IPS-18c (cell line): ENCODE data around the gene DMBX1.

Experiments used
- H3K4me3 ChIP-seq: 2 replicates; pipeline ENCODE4 v1.7.0; 2013; ENCODE audit warnings: low read depth, mild to moderate bottlenecking, low read length, moderate library complexity; ENCODE audit not compliant: insufficient read depth
- H3K9me3 ChIP-seq: one replicate; pipeline ENCODE4 v1.6.1; 2013; ENCODE audit warnings: mild to moderate bottlenecking, low read length, moderate library complexity; ENCODE audit not compliant: control insufficient read depth, insufficient read depth

The DMBX1 gene

DNA sequence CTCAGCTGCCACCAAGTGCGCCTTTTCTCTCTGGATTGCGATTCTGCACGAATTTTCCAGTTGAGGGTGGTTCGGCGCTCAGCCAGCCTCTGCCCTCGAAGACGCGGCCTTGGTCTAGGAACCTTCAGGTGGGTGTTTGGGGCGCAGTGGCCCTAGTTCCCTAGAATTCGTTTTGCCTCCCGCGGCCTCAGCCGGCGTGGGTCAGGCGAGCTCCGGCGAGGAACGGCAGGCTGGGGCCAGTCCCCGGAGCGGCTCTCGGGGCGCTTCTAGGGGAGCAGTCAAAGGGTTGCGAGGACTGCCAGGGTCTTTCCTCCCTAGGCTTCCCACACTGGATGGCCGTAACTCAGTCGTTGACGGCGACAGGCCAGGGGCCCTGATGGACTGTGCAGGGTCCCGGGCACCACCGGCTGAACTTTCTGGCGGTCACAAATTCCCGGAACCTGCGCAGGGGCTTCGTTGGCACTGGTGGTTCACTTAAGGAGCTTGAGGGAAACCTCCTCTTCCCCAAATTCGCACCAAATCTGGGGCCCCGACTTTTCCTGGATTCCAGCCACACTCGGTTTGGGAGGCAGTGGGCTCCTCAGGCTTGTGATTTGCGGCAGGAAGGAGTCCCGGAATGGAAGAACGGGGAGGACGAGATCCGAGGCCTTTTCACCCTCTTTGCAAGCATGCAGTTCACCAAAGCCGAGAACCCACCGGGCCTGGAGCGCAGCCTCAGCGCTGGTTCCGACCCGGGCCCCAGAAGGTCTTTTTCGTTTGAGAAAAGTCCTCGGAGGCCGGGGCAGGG, 1.2 kb downstream of the DMBX1 start:
- Histone ChIP-seq H3K4me3 (peak overlapping the region; percentile 68), H3K9me3 (peaks cover 3% of the 10 kb centered on the region)

DNA sequence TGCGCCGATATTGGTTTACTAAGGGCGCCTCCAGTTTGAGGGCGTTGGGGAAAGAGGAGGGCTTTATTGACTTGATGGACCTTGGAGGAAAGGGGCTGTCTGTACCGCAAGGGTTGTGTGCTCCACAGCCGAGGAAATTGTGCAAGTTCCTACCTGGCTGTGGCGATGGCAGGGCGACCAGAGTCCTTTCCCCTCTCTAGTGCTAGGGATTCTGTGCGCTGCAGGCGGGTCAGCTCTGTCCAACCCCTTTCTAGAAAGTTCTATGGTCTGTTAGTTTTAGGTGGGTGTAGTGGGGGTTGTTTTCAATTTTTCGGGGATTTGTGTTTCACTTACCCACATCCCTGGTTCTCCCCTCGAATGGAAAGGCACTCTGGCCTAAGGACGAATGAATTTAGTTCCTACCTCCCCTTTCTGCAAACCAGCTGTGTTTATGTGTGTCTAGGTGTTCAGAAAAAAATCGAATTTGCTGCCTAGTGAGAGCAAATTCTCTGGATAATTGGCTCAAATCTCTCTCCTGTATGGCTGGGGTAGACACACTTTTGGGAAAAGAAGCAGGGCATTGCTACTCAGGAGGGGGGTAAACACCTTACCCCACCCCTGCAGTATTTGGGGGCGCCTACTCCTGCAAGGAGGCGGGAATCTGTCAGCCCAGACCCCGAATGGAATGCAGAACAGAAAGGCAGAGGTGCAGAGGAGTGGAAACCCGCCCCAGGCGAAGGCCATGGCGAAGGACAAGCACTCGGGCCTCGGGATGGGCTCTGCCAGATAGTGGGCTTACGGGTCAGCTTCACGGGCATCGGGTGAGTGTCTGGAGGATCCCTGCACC, 2.0 kb downstream of the DMBX1 start:
- H3K4me3 ChIP-seq, result peak overlapping the region; percentile 20

DNA sequence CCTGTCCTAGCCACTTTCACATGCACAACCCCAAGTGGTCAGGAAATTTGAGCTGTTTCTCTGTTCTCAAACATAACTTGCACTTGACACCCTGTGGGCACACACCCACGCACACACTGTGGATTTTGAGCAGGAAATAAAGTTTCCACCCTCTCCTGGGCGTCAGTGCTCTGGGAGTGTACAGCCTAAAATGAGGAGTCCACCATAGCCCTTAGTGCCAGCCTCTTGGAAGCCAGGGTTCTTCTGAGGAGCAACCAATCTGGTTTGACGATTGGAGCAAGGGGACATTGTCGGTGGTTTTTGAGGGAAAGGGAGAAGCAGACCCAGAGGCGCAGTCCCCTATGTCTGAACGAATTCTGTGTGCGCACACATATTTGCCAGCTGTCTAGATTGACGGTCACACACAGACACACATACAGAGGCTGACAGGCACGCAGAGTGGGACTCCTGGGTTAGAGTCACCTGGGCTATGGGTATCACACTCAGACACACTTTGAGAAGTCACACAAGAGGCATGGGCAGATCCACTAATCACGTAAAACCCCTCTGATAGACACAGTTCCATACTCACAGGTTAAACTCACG, 2.7 kb downstream of the DMBX1 start:
- Histone ChIP-seq H3K9me3 (peaks cover 3% of the 10 kb centered on the region), H3K4me3 (peak overlapping the region; percentile 21)

More for the DNA sequence above, 2.0 kb downstream of the DMBX1 start:
- H3K9me3 ChIP-seq, result peaks cover 3% of the 10 kb centered on the region

DNA sequence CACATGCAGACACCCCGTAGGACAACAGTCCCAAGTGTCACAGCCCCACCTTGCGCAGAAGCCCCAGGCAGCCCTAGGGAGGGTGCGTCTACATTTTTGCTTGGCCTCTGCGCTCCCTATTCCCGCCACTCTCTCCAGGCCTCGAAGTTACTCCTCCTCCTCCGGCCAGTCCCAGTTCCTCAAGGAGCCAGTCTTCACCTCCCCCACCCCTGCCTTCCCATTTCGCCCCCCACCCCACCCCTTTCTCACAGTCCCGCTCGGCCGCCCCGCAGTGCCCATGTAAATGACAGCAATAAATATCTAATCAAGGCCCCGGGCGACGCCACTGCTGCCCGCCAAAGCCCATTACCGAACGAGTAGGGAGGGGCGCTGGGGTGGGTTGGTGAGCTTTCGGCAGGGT, 3.2 kb downstream of the DMBX1 start:
- Histone ChIP-seq H3K9me3 (peaks cover 3% of the 10 kb centered on the region), H3K4me3 (peak overlapping the region; percentile 21; the same call in 1 of the 2 replicates)

DNA sequence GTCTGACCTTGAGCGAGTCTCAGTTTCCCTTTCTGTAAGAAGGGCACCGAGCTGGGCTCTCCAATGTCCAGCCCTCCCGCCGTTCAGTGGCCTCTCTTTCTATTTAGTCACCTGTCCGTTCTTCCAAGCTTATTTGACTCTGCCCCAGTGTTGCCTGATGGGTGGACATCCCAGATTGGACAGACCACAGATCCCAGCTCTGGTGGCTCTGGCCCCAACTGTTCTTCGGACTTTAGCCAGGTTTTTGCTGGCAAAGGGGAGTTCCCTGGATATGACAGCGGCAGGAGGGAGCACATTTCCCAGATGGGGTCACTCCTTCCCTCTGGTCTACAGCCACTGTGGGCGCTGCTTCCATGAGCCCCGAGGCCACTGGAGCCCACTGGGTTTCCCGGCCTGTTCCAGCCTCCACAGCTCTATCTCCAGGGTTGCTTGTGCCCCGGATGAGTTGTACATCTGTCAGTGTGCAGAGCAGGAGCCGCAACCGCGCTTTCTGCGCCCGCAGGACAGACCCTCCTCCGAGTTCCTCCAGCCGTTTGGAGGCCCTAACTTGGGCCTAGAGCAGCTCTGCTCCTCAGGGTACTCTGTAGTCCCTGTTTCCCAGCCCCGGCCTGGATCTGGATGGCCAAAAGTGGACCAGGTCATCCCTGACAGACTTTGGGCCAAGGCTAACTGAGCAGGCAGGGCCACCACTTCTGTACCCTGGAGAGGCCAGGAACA, 3.8 kb downstream of the DMBX1 start:
- Histone ChIP-seq H3K4me3 (no peak overlapping the region; the same call in 1 of the 2 replicates), H3K9me3 (peaks cover 3% of the 10 kb centered on the region)

DNA sequence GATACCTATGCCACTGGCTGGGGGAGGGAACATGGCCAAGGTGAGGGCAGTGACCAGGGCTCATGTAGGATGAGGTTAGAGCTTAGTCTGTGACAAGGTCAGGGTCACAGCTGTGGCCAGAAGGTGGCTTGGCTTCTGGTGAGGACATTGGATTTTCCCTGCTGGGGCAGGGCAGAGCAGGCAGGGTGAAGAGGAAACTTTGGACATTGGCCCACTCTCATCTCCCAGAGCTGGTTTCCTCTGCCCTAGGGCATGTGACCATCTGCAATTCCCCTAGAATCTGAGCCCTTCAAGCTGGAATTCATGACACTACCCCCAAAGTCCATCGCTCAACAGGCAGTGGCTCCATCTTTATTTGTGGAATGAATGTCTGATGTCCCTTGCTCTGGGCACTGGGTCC, 5.3 kb downstream of the DMBX1 start:
- H3K9me3 ChIP-seq, result peaks cover 3% of the 10 kb centered on the region

DNA sequence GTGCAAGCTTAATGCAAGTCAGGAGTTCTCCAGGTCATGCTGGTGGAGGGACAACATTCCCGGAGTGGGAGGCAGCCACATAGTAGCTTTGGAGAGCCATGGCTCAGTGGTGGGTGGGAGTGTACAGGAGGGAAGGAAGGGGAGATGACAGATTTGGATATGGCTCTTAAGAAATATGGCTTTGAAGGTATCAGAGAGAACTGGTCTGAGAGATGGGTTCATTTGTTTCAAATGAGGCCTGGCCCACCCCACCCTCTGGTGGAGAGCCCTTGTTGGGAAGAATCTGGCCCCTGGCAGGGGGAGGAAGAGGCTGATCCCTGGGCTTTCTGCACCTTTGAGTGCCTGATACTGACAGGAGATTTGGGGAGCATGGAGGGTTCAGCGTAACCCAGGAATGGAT, 6.1 kb downstream of the DMBX1 start:
- Histone ChIP-seq H3K9me3 (no peaks in the 10 kb centered on the region), H3K4me3 (no peak overlapping the region)

More for the DNA sequence above, 5.3 kb downstream of the DMBX1 start:
- H3K4me3 ChIP-seq, result no peak overlapping the region

DNA sequence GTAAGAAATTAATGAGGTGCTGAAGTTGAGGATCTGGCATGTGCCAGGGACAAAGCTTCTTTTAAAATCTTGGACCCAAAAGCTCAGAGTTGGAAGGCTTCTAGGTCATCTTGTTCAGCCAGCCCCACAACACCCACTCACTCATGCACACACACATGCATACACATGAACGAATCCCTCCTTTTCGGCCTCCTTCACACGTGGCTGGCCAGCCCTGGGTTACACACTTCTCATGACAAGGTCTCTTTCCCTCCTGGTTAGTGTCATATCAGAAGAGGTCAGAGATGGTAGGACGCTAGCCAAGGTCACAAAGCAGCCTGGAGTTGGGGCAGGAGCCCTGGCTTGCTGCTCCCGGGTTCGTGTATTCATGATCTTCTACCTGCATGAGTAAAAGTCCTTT, 6.9 kb downstream of the DMBX1 start:
- no peak overlapping the region for H3K4me3 ChIP-seq
- no peaks in the 10 kb centered on the region for H3K9me3 ChIP-seq

DNA sequence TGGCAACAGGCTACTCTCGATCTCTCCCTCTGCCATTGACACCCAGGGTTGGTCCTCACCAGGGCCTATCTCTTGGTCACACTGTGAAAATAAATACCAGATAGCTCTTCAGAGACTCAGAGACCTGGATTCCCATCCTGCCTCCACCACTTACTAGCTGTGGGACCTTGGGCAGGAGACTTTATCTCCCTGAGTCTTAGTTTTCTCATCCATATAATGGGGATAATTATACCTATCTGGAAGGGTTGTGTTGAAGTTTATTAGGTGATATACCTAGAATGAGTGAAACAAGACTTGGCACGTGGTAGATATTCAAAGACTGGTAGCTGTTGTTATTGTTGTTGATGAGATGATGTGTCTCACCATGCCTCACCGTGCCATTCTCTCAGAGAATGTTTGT, 7.4 kb downstream of the DMBX1 start:
- no peak overlapping the region for H3K4me3 ChIP-seq

DNA sequence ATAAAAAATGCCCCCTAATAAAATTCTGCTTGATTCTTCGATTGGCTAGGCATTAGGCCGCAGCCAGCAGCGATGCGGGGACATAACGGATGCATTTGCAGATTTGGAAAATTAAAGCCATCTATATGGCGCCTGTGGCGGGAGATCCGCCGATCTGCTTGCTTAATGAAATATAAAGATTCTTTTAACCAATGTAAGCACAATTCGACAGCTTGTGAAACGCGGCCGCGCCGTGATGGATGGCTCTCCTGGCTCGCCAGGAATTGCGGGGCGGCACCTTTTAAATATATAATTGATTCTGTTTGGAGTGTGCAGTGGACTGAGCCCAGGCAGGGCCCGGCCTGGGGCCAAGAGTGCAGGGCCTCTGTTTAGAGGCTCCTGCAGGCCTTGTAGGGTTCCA, 8.0 kb downstream of the DMBX1 start:
- Histone ChIP-seq H3K4me3 (no peak overlapping the region), H3K9me3 (no peaks in the 10 kb centered on the region)

More for the DNA sequence above, 7.4 kb downstream of the DMBX1 start:
- H3K9me3 ChIP-seq, result no peaks in the 10 kb centered on the region

DNA sequence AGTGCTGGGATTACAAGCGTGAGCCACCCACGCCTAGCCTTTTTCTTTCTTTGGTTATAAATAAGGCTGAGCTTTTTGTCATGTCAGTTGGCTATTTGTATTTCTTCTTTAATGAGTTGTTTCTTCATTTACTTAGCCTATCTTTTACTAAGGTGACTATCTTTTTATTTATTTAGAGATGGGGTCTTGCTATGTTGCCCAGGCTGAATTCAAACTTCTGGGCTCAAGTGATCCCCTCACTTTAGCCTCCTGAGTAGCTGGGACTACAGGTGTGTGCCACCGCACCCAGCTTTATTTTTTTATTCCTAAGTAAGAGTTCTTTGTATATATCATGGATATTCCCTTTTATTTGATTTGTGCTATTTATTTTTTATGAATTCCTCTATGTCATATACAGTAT, 11.9 kb downstream of the DMBX1 start:
- H3K9me3 ChIP-seq, result no peaks in the 10 kb centered on the region
- no peak overlapping the region for H3K4me3 ChIP-seq

DNA sequence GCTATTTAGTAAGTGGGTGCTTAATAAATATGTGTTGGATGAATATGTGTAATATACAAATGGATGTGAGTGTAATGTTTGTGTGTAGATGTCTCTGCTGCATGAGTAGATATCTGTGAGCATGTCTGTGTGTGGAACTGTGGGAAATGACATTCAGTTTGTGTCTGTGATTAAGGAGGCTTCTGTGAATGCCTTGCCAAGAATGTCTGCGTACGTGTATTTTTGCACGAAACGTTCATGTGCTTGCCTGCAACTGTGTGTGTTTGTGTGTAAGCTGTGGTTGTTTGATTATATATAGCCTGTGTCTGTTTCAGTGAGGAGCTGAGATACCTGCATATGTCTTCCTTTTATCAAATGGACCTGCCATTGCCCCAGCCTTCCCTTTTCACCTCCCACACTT, 13.8 kb downstream of the DMBX1 start:
- no peaks in the 10 kb centered on the region for H3K9me3 ChIP-seq
- no peak overlapping the region for H3K4me3 ChIP-seq

DNA sequence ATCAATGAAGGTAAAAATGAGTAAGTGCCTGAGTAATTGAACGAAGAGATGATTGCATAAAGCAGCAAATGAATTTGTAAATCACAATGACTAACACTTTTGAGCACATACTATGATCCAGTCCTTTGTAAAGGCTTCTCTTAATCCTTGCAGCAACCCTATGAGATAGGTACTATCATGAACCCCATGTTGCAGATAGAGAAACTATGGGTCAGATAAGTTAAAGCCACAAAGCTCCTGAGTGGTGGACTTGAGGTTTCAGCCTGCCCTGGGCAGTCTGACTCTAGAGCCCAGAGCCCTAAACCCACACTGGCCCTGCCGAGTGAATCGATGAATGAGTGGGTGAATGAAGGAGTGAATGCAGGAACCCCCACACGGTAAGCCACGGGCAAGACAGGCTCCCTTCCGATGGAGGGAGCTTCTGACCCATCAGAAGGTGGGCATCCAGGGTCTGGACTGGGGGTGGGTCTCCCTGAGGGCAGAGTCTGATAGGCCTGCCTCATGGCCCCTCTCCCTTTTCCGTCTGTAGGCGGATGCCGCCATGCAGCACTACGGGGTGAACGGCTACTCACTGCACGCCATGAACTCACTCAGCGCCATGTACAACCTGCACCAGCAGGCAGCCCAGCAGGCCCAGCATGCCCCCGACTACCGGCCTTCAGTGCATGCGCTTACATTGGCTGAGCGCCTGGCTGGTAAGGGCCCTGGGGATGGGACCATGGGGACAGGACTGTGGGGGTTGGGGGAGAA, 17.0 kb downstream of the DMBX1 start:
- H3K4me3 ChIP-seq, result no peak overlapping the region
- no peaks in the 10 kb centered on the region for H3K9me3 ChIP-seq

DNA sequence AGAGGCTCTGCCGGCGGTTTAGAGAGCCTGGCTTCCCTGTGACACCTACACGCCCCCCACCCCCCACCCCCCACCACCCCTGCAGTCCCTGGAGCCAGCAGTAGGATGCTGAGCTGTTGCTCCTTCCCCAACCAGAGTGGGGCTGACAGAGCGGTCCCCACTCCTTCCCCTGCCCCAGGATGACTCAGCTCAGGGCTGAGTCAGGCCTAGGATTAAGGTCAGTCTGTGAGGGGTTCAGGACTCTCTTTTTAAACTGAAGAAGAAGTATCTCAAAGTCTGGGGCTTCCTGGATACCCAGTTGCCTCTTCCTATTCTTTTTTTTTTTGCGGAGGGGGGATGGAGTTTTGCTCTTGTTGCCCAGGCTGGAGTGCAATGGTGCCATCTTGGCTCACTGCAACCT, 19.1 kb downstream of the DMBX1 start:
- Histone ChIP-seq H3K9me3 (no peaks in the 10 kb centered on the region), H3K4me3 (no peak overlapping the region)

DNA sequence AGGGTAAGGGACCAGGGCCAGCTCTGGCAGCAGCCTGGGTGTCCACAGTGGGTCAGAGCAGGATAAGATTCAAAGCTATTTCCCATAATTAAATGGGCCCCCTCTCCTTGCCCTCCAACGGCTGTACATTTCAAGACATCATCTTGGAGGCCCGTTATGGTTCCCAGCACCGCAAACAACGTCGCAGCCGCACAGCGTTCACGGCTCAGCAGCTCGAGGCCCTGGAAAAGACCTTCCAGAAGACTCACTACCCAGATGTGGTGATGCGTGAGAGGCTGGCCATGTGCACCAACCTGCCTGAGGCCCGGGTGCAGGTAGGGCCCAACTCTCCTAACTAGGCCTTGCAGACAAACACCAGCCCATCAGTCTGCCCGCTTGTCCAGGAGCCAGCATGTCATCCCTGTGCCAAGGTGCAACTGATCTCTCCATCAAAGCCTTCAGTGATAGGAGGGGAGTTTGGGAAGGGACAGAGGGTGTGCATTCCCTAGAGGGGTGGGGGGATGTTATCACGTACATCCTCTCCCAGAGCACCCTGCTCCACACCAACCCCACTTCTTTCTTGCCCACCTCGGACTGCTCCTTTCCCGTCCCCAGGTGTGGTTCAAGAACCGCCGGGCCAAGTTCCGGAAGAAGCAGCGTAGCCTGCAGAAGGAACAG, 20.8 kb downstream of the DMBX1 start:
- no peak overlapping the region for H3K4me3 ChIP-seq
- H3K9me3 ChIP-seq, result no peaks in the 10 kb centered on the region

DNA sequence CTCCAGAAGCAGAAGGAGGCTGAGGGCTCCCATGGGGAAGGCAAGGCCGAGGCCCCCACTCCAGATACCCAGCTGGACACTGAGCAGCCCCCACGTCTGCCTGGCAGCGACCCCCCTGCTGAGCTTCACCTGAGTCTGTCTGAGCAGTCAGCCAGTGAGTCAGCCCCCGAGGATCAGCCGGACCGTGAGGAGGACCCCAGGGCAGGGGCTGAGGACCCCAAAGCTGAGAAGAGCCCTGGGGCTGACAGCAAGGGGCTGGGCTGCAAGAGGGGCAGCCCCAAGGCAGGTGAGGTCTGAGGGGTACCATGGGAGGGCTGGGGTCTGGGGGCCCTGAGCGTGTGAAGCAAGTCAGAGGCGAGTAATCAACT, 21.3 kb downstream of the DMBX1 start:
- Histone ChIP-seq H3K9me3 (no peaks in the 10 kb centered on the region), H3K4me3 (no peak overlapping the region)
